GM12878 (cell line): Measurements from ENCODE around the gene LIN54. TPM values are rescaled to one million over a fixed set of nuclear protein-coding genes. Genes with fewer than 3 reads are reported as not detected.

Source experiments
- ATAC-seq: fragments of 200-7000 bp; cut with Tn5 transposase; 3 replicates; pipeline ENCODE4 v1.9.1; 2020; ENCODE audit warnings: mild to moderate bottlenecking, moderate library complexity
- BruUV-seq: library from RNA; stranded (reverse); fragments of 400-500 nt; replicated peaks from 2 replicates; lab custom pipeline; 2021; lab: Mats Ljungman, UMichigan
- CTCF ChIA-PET: fragments of 300-600 bp; sonication (Branson Sonifier 250); formaldehyde crosslinking; extraction: SDS; loops from one replicate; lab custom pipeline; 2021; ENCODE audit warnings: inconsistent platforms; lab: Yijun Ruan, JAX
- POLR2A ChIA-PET: fragments of 350-600 bp; formaldehyde crosslinking; extraction: SDS; loops from one replicate; lab custom pipeline; 2021; ENCODE audit warnings: inconsistent platforms; lab: Charles Lee
- RAD21 ChIA-PET: fragments of 300-600 bp; sonication (Branson Sonifier 250); formaldehyde crosslinking; loops from one replicate; lab custom pipeline; 2023; ENCODE audit warnings: antibody characterized with exemption; ENCODE audit not compliant: unreplicated experiment; lab: Charles Lee
- SMC1A ChIA-PET: fragments of 300-600 bp; sonication (Branson Sonifier 250); formaldehyde crosslinking; loops from one replicate; lab custom pipeline; 2023; ENCODE audit not compliant: unreplicated experiment, uncharacterized antibody; lab: Charles Lee
- DNase-seq: peaks from one replicate; pipeline ENCODE4 v3.0.0-alpha.2; 2011; ENCODE audit warnings: low read depth, low spot score
- FAIRE-seq: peaks from 3 replicates; lab custom pipeline; 2011; peaks lifted over from hg19 to GRCh38; lab: Jason Lieb, UNC
- H2AFZ ChIP-seq: 2 replicates; pipeline ENCODE4 v1.6.0; 2011; ENCODE audit warnings: low read depth, low read length, control low read depth; ENCODE audit not compliant: control insufficient read depth
- H3K27ac ChIP-seq: 2 replicates; pipeline ENCODE4 v1.5.1; 2011; ENCODE audit warnings: control low read depth; ENCODE audit not compliant: control insufficient read depth, insufficient read depth
- H3K27me3 ChIP-seq, 2 experiments: replicated peaks in 1 of 2; 2 replicates each; pipeline versions ENCODE4 v1.6.0 to v1.6.1; 2011; ENCODE audit warnings: low read length in 1 of 2; ENCODE audit not compliant: control insufficient read depth in 2 of 2, insufficient read depth in 2 of 2
- H3K36me3 ChIP-seq, 2 experiments: 2 replicates each; pipeline ENCODE4 v1.5.1; 2011; ENCODE audit warnings: low read length in 1 of 2; ENCODE audit not compliant: control insufficient read depth in 2 of 2, insufficient read depth in 2 of 2
- H3K4me1 ChIP-seq: 2 replicates; pipeline ENCODE4 v1.6.1; 2011; ENCODE audit warnings: mild to moderate bottlenecking, low read length, moderate library complexity, mixed read lengths; ENCODE audit not compliant: control insufficient read depth, insufficient read depth
- H3K4me2 ChIP-seq: 2 replicates; pipeline ENCODE4 v1.6.0; 2011; ENCODE audit warnings: control low read depth; ENCODE audit not compliant: control insufficient read depth, insufficient read depth
- H3K4me3 ChIP-seq: fragments of 200-600 bp; sonication (generic); 2 replicates; pipeline ENCODE4 v1.5.1; 2016
- H3K79me2 ChIP-seq: 2 replicates; pipeline ENCODE4 v1.6.0; 2011; ENCODE audit warnings: low read length; ENCODE audit not compliant: control insufficient read depth, insufficient read depth
- H3K9ac ChIP-seq: 2 replicates; pipeline ENCODE4 v1.8.0; 2011; ENCODE audit warnings: low read length, control low read depth, mixed read lengths; ENCODE audit not compliant: control insufficient read depth, insufficient read depth
- H3K9me3 ChIP-seq: replicated peaks from 3 replicates; pipeline ENCODE4 v1.5.1; 2011; ENCODE audit warnings: mild to moderate bottlenecking, low read length; ENCODE audit not compliant: control insufficient read depth, insufficient read depth
- H4K20me1 ChIP-seq: 2 replicates; pipeline ENCODE4 v1.6.0; 2011; ENCODE audit not compliant: control insufficient read depth, insufficient read depth
- EED ChIP-seq: sonication (generic); IDR thresholded peaks from 2 replicates; pipeline ENCODE4 v1.6.1; 2016; ENCODE audit warnings: antibody characterized with exemption, low read depth
- HCFC1 ChIP-seq: fragments of 150-350 bp; IDR thresholded peaks from 2 replicates; pipeline ENCODE4 v1.6.1; 2014; ENCODE audit warnings: low read length
- PAX8 ChIP-seq: fragments of 450-650 bp; IDR thresholded peaks from 2 replicates; pipeline ENCODE4 v1.6.1; 2017; ENCODE audit warnings: mild to moderate bottlenecking, moderate library complexity
- POLR2A ChIP-seq: IDR thresholded peaks from 2 replicates; pipeline ENCODE4 v1.6.1; 2011; ENCODE audit warnings: low read depth, mild to moderate bottlenecking, low read length
- POU2F2 ChIP-seq: IDR thresholded peaks from 3 replicates; pipeline ENCODE4 v1.6.1; 2011; ENCODE audit warnings: low read depth, mild to moderate bottlenecking, low read length, borderline replicate concordance
- SIX5 ChIP-seq: IDR thresholded peaks from 2 replicates; pipeline ENCODE4 v1.6.1; 2011; ENCODE audit warnings: mild to moderate bottlenecking, low read depth, low read length, moderate library complexity; ENCODE audit not compliant: severe bottlenecking
- SMAD1 ChIP-seq: fragments of 450-650 bp; IDR thresholded peaks from 2 replicates; pipeline ENCODE4 v1.6.1; 2018; ENCODE audit warnings: mild to moderate bottlenecking, low read depth; ENCODE audit not compliant: partially characterized antibody
- STAT1 ChIP-seq: fragments of 450-650 bp; conservative IDR thresholded peaks from 2 replicates; pipeline ENCODE4 v1.6.1; 2014; ENCODE audit warnings: antibody characterized with exemption, mild to moderate bottlenecking
- TCF3 ChIP-seq: IDR thresholded peaks from 2 replicates; pipeline ENCODE4 v1.6.1; 2012; ENCODE audit warnings: low read depth, mild to moderate bottlenecking, low read length, borderline replicate concordance; ENCODE audit not compliant: insufficient read depth
- WGBS: methylation state at CpG from one replicate; pipeline ENCODE4 v1.1.6; 2016; ENCODE audit warnings: low lambda C conversion rate; ENCODE audit not compliant: insufficient replicate concordance, insufficient coverage; ENCODE audit errors: missing lambda C conversion rate; 5-methylcytosine and 5-hydroxymethylcytosine counted together
- in situ Hi-C: fragments of 300-500 bp; cut with MboI; formaldehyde crosslinking; loops from 9 replicates; pipeline ENCODE4 v1.14.3; 2018; ENCODE audit warnings: mixed read lengths
- intact Hi-C: fragments of 100-400 bp; cut with micrococcal nuclease; formaldehyde crosslinking; loops from one replicate; pipeline ENCODE4 v1.14.2; 2022; ENCODE audit not compliant: unreplicated experiment
- polyA plus RNA-seq, 11 experiments: library from polyadenylated mRNA; depleted of rRNA in 4 of 11; unstranded in 6 of 11; stranded (reverse) in 5 of 11; fragments of >200 nt; fragmentation: Nextera tagmentation in 4 of 11; fragmentation: Illumina TruSeq in 1 of 11; extraction: Ambion mirVana in 4 of 11; extraction: Trizol in 1 of 11; gene quantifications; 1 replicate in 1 of 11; 2 replicates in 10 of 11; pipeline versions ENCODE4 v1.2.1 to v1.2.3, GENCODE V29; 2011 to 2016; ENCODE audit warnings: inconsistent platforms in 2 of 11, missing spikeins in 2 of 11, low read depth in 1 of 11
- total RNA-seq, 4 experiments: library from RNA; depleted of rRNA in 3 of 4; stranded (reverse); fragments of >200 nt in 3 of 4; fragmentation: Illumina TruSeq in 1 of 4; extraction: Trizol in 1 of 4; gene quantifications; 2 replicates each; pipeline versions ENCODE4 v1.2.1 to v1.2.3, GENCODE V29; 2013 to 2021
- TF ChIP-seq, protein P1 (sequence below): fragments of 450-650 bp; IDR thresholded peaks from 2 replicates; pipeline ENCODE4 v1.6.1; 2017; ENCODE audit warnings: mild to moderate bottlenecking, moderate library complexity
- TF ChIP-seq, protein P2 (sequence below): fragments of 450-650 bp; IDR thresholded peaks from 2 replicates; pipeline ENCODE4 v1.6.1; 2016; ENCODE audit warnings: mild to moderate bottlenecking, moderate library complexity, borderline replicate concordance
- TF ChIP-seq, protein P3 (sequence below): fragments of 450-650 bp; IDR thresholded peaks from 2 replicates; pipeline ENCODE4 v1.6.1; 2017; ENCODE audit warnings: antibody characterized with exemption, mild to moderate bottlenecking, moderate library complexity

Gene LIN54
- total and polyA plus RNA-seq, 10 of the 15 experiments (the other 5 are each of a cell fraction or from before 2014, with no cell fraction given) = 1.5 to 20.4 (median 12.2) TPM

DNA sequence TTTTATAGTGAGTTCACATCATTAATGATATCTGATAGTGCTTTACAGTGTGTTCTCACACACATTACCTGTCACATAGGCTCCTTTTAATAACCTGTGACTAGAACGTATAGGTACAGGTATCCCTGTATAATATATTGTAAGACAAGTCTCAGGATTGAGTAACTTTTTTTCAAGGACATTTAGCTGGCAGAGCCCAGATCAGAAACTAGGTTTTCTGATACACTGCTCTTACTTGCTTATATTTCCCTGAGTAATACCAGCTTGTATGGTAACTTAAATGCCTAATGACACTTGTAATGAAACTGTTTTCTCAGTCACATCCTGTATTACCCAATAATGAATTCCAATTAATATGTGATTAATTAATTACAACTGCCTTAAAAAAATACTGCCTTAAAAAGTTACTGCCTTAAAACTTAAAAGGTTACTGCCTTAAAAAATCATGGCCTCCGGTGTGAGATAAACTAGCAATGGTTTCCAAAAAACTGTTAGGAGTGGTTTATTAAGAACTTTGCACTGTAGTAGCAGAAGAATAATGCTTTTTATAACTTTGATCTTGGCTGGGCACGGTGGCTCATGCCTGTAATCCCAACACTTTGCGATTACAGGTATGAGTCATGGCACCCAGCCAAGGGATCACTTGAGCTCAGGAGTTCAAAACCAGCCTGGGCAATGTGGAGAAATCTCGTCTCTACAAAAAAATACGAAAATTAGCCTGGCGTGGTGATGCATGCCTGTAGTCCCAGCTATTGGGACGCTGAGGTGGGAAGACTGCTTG, 36.3 kb upstream of the LIN54 start:
- no peak overlapping the region for H3K27ac ChIP-seq
- no peaks in the 10 kb centered on the region for H3K27me3 ChIP-seq
- in situ Hi-C loops (no loop called here), intact Hi-C loops (no loop called here)
- RAD21 ChIA-PET = interaction anchor here (0.6 to 2.5 kb wide), 4 partner anchors 12 to 238 kb away, joined by 3 to 7 read pairs (median 4); partner anchors contain the start of genes COPS4 and COQ2
- no peak for FAIRE-seq
- no peak for ATAC-seq
- no TSS peak for BruUV-seq
- peaks cover 2% of the 10 kb centered on the region; the same call in 1 of the 2 replicates for H3K4me1 ChIP-seq
- H3K36me3 ChIP-seq = peaks cover 0 to 3% of the 10 kb centered on the region in 2 experiments; a peak in 2 of 4 replicates
- WGBS = 97% methylated on average over 8 of the region's 8 CpGs
- H3K4me3 ChIP-seq = no peak overlapping the region
- H3K9me3 ChIP-seq = no peaks in the 10 kb centered on the region; the same call in 2 of the 3 replicates
- H2AFZ ChIP-seq = no peak overlapping the region
- SMC1A ChIA-PET = interaction anchor here (0.6 to 1.6 kb wide), 4 partner anchors 9 to 57 kb away, joined by 3 to 6 read pairs (median 4); partner anchors contain the start of gene COPS4
- DNase-seq = no peak
- no peak overlapping the region for H3K4me2 ChIP-seq
- CTCF ChIA-PET = interaction anchor here (1.4 to 1.7 kb wide), 3 partner anchors 10 to 238 kb away, joined by 3 to 6 read pairs (median 4); partner anchors contain the start of gene COQ2
- no peaks in the 10 kb centered on the region for H4K20me1 ChIP-seq
- H3K9ac ChIP-seq = no peak overlapping the region
- H3K79me2 ChIP-seq = peaks cover 3% of the 10 kb centered on the region
- POLR2A ChIA-PET = no interaction called here
- TF ChIP-seq STAT1 (no peak), TCF3 (no peak), POU2F2 (no peak), EED (no peak), SMAD1 (no peak), POLR2A (no peak), PAX8 (no peak), SIX5 (no peak), HCFC1 (no peak)
- TF ChIP-seq, protein P1, sequence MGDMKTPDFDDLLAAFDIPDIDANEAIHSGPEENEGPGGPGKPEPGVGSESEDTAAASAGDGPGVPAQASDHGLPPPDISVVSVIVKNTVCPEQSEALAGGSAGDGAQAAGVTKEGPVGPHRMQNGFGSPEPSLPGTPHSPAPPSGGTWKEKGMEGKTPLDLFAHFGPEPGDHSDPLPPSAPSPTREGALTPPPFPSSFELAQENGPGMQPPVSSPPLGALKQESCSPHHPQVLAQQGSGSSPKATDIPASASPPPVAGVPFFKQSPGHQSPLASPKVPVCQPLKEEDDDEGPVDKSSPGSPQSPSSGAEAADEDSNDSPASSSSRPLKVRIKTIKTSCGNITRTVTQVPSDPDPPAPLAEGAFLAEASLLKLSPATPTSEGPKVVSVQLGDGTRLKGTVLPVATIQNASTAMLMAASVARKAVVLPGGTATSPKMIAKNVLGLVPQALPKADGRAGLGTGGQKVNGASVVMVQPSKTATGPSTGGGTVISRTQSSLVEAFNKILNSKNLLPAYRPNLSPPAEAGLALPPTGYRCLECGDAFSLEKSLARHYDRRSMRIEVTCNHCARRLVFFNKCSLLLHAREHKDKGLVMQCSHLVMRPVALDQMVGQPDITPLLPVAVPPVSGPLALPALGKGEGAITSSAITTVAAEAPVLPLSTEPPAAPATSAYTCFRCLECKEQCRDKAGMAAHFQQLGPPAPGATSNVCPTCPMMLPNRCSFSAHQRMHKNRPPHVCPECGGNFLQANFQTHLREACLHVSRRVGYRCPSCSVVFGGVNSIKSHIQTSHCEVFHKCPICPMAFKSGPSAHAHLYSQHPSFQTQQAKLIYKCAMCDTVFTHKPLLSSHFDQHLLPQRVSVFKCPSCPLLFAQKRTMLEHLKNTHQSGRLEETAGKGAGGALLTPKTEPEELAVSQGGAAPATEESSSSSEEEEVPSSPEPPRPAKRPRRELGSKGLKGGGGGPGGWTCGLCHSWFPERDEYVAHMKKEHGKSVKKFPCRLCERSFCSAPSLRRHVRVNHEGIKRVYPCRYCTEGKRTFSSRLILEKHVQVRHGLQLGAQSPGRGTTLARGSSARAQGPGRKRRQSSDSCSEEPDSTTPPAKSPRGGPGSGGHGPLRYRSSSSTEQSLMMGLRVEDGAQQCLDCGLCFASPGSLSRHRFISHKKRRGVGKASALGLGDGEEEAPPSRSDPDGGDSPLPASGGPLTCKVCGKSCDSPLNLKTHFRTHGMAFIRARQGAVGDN = no peak
- TF ChIP-seq, protein P2, sequence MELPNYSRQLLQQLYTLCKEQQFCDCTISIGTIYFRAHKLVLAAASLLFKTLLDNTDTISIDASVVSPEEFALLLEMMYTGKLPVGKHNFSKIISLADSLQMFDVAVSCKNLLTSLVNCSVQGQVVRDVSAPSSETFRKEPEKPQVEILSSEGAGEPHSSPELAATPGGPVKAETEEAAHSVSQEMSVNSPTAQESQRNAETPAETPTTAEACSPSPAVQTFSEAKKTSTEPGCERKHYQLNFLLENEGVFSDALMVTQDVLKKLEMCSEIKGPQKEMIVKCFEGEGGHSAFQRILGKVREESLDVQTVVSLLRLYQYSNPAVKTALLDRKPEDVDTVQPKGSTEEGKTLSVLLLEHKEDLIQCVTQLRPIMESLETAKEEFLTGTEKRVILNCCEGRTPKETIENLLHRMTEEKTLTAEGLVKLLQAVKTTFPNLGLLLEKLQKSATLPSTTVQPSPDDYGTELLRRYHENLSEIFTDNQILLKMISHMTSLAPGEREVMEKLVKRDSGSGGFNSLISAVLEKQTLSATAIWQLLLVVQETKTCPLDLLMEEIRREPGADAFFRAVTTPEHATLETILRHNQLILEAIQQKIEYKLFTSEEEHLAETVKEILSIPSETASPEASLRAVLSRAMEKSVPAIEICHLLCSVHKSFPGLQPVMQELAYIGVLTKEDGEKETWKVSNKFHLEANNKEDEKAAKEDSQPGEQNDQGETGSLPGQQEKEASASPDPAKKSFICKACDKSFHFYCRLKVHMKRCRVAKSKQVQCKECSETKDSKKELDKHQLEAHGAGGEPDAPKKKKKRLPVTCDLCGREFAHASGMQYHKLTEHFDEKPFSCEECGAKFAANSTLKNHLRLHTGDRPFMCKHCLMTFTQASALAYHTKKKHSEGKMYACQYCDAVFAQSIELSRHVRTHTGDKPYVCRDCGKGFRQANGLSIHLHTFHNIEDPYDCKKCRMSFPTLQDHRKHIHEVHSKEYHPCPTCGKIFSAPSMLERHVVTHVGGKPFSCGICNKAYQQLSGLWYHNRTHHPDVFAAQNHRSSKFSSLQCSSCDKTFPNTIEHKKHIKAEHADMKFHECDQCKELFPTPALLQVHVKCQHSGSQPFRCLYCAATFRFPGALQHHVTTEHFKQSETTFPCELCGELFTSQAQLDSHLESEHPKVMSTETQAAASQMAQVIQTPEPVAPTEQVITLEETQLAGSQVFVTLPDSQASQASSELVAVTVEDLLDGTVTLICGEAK = no peak
- TF ChIP-seq, protein P3, sequence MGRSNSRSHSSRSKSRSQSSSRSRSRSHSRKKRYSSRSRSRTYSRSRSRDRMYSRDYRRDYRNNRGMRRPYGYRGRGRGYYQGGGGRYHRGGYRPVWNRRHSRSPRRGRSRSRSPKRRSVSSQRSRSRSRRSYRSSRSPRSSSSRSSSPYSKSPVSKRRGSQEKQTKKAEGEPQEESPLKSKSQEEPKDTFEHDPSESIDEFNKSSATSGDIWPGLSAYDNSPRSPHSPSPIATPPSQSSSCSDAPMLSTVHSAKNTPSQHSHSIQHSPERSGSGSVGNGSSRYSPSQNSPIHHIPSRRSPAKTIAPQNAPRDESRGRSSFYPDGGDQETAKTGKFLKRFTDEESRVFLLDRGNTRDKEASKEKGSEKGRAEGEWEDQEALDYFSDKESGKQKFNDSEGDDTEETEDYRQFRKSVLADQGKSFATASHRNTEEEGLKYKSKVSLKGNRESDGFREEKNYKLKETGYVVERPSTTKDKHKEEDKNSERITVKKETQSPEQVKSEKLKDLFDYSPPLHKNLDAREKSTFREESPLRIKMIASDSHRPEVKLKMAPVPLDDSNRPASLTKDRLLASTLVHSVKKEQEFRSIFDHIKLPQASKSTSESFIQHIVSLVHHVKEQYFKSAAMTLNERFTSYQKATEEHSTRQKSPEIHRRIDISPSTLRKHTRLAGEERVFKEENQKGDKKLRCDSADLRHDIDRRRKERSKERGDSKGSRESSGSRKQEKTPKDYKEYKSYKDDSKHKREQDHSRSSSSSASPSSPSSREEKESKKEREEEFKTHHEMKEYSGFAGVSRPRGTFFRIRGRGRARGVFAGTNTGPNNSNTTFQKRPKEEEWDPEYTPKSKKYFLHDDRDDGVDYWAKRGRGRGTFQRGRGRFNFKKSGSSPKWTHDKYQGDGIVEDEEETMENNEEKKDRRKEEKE = no peak
